SK-N-SH (cell line): ENCODE results near the gene FNDC1.

ENCODE experiments used
- CTCF ChIP-seq: fragments of 200-600 bp; sonication (generic); IDR thresholded peaks from 2 replicates; pipeline ENCODE4 v1.6.1; 2017; ENCODE audit warnings: antibody characterized with exemption, mild to moderate bottlenecking, moderate library complexity
- EZH2phosphoT487 ChIP-seq: fragments of 200-600 bp; sonication (generic); IDR thresholded peaks from 2 replicates; pipeline ENCODE4 v1.6.1; 2017; ENCODE audit warnings: low read depth, mixed run types, mild to moderate bottlenecking, antibody characterized with exemption, moderate library complexity, borderline replicate concordance
- FOXJ3 ChIP-seq: sonication (generic); formaldehyde crosslinking; IDR thresholded peaks from 2 replicates; pipeline ENCODE4 v1.5.1; 2020; ENCODE audit warnings: mild to moderate bottlenecking, missing genetic modification reagents
- MAX ChIP-seq: IDR thresholded peaks from 2 replicates; pipeline ENCODE4 v1.4.0; 2012; ENCODE audit warnings: low read depth
- NFIC ChIP-seq: IDR thresholded peaks from 2 replicates; pipeline ENCODE4 v1.4.0; 2012; ENCODE audit warnings: borderline replicate concordance
- PBX3 ChIP-seq: IDR thresholded peaks from 2 replicates; pipeline ENCODE4; 2012
- POLR2AphosphoS5 ChIP-seq: IDR thresholded peaks from 2 replicates; pipeline ENCODE4 v1.6.1; 2012; ENCODE audit warnings: low read depth, low read length
- REST ChIP-seq: IDR thresholded peaks from 2 replicates; pipeline ENCODE4 v1.6.1; 2012; ENCODE audit warnings: mild to moderate bottlenecking, low read depth, low read length, moderate library complexity
- SMC3 ChIP-seq: IDR thresholded peaks from 2 replicates; pipeline ENCODE4 v1.6.1; 2012; ENCODE audit warnings: low read depth, low read length, improper control_type of control experiment
- TCF12 ChIP-seq: IDR thresholded peaks from 2 replicates; pipeline ENCODE4 v1.4.0; 2012

GRCh38 chr6:159130846-159131245, 38.4 kb upstream of the FNDC1 start:
- TF ChIP-seq TCF12 (no peak), CTCF (no peak), EZH2phosphoT487 (no peak), FOXJ3 (no peak), NFIC (no peak), REST (no peak), PBX3 (no peak), POLR2AphosphoS5 (no peak), MAX (no peak), SMC3 (no peak)
